Activated T-cell treated with anti-CD3 and anti-CD28 coated beads, Interleukin-2, amount 50 U/mL, for 24 hours (primary cell): ENCODE data around the gene CLCA2.

Source experiments
- DNase-seq: peaks from one replicate; pipeline ENCODE4 v3.0.0-alpha.2; 2020
- H3K27ac Mint-ChIP-seq: 2 replicates; pipeline ENCODE4 v1.8.0; 2020; ENCODE audit warnings: mild to moderate bottlenecking, mixed read lengths
- H3K27me3 Mint-ChIP-seq: 2 replicates; pipeline ENCODE4 v1.8.0; 2020; ENCODE audit warnings: mixed read lengths
- H3K36me3 Mint-ChIP-seq: 2 replicates; pipeline ENCODE4 v1.8.0; 2020; ENCODE audit warnings: low read depth, mixed read lengths
- H3K4me1 Mint-ChIP-seq: 2 replicates; pipeline ENCODE4 v1.8.0; 2020; ENCODE audit warnings: low read depth, mixed read lengths
- H3K4me3 Mint-ChIP-seq: 2 replicates; pipeline ENCODE4 v1.8.0; 2020; ENCODE audit warnings: mild to moderate bottlenecking, moderate library complexity, mixed read lengths
- H3K9me3 Mint-ChIP-seq: 2 replicates; pipeline ENCODE4 v1.8.0; 2020; ENCODE audit warnings: mixed read lengths

Gene CLCA2

DNA sequence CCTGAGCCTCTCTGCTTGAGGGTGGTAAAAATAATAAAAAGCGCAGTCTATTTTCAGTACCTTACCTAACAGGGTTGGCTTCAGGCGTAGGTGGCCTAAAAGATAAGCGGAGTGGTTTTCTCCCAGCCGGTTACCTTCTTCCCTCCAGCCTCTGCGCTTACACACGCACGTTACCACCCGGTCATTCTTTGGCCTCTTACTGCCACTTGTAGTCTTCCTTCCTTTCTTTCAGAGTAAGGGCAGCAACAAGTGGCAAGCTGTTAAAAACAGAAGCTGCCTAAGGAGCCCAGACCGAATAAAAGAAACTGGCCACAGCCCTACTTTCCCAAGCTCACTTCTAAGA, 80.1 kb downstream of the CLCA2 start:
- peaks cover 9% of the 10 kb centered on the region for H3K27me3 Mint-ChIP-seq
- no peak for DNase-seq
- no peak overlapping the region for H3K27ac Mint-ChIP-seq
- no peaks in the 10 kb centered on the region for H3K36me3 Mint-ChIP-seq
- no peak overlapping the region for H3K4me3 Mint-ChIP-seq
- peaks cover 8% of the 10 kb centered on the region for H3K4me1 Mint-ChIP-seq
- H3K9me3 Mint-ChIP-seq: no peaks in the 10 kb centered on the region

DNA sequence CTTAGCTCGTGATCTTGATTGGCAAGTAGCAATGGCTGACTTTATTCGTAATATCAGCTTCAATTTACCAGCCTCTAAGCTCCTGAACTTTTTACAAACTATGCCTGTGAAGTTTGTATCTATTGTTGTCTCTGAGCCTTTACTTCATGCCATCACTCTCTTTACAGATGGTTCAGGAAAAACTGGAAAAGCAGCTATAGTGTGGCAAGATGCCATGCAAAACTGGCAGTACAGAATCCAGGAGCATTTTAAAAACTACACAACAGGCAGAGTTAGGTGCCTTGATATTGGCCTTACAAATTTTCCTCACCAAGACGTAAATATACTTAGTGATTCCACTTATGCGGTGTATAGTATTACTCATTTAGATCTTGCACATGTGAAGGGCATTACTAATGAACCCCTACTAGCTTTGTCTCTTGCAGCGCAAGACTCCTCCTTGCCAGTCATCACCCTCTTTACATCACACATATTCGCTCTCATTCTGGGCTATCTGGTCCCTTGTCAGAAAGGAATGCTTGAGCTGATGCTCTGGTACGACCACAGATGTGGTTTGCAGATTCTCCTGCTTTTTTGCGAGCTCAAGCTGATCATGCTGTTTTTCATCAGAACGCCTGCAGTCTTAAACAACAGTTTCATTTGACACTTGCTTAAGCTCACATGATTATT, 81.1 kb downstream of the CLCA2 start:
- DNase-seq: no peak
- Mint-ChIP-seq H3K27me3 (peaks cover 9% of the 10 kb centered on the region), H3K27ac (no peak overlapping the region), H3K9me3 (no peaks in the 10 kb centered on the region), H3K36me3 (no peaks in the 10 kb centered on the region), H3K4me1 (peaks cover 8% of the 10 kb centered on the region), H3K4me3 (no peak overlapping the region)

GRCh38 chr1:86505564-86505902, 81.6 kb downstream of the CLCA2 start:
- Mint-ChIP-seq H3K9me3 (no peaks in the 10 kb centered on the region), H3K27me3 (peaks cover 9% of the 10 kb centered on the region), H3K4me1 (peaks cover 8% of the 10 kb centered on the region), H3K4me3 (no peak overlapping the region), H3K36me3 (no peaks in the 10 kb centered on the region), H3K27ac (no peak overlapping the region)
- DNase-seq: no peak
